ENCODE measurements around the gene SDK2. TPM values are rescaled to one million over a fixed set of nuclear protein-coding genes. Genes with fewer than 3 reads are reported as not detected.

SDK2 gene
- total and polyA plus RNA-seq, 9 of the 15 experiments (the other 6 are each of a cell fraction or from before 2014, with no cell fraction given), result 0.04 TPM; not detected in 8

- TF ChIP-seq ZNF318 (IDR thresholded peaks at IDR 0.05; ENCODE audit: borderline replicate concordance in 1 of 2, low read depth in 1 of 2) (no peak), E2F5 (CRISPR knock-in tag; IDR thresholded peaks at IDR 0.05) (no peak), GABPB2 (CRISPR knock-in tag; conservative IDR thresholded peaks at IDR 0.05) (no peak), ZNF764 (CRISPR knock-in tag; IDR thresholded peaks at IDR 0.05; ENCODE audit: low read depth) (no peak), SRSF3 (IDR thresholded peaks at IDR 0.05; ENCODE audit: insufficient read depth, low read length) (no peak), SMARCE1 (IDR thresholded peaks at IDR 0.05) (no peak), CCAR2 (IDR thresholded peaks at IDR 0.05; ENCODE audit: low read depth, low read length) (no peak), KLF1 (tag; IDR thresholded peaks at IDR 0.05) (no peak), ZNF785 (CRISPR knock-in tag; IDR thresholded peaks at IDR 0.05) (no peak), ZNF699 (CRISPR knock-in tag; IDR thresholded peaks at IDR 0.05; ENCODE audit: insufficient replicate concordance) (no peak), CHD4 (IDR thresholded peaks at IDR 0.05; ENCODE audit: insufficient read depth, insufficient replicate concordance, low read depth, low read length, poor library complexity, severe bottlenecking) (no peak), ZNF311 (CRISPR knock-in tag; IDR thresholded peaks at IDR 0.05) (no peak), XRCC5 (IDR thresholded peaks at IDR 0.05; ENCODE audit: low read depth, low read length) (no peak), ASH1L (IDR thresholded peaks at IDR 0.05; ENCODE audit: borderline replicate concordance, low read depth, partially characterized antibody) (no peak), ILF3 (IDR thresholded peaks at IDR 0.05; ENCODE audit: borderline replicate concordance) (no peak)
These were observed 39.9 kb upstream of the SDK2 start (continued) for GRCh38 chr17:73684183-73684582.

All from K562 (cell line).